GM13977 (cell line): ENCODE results near the gene NTRK3.

ENCODE experiments used
- DNase-seq: peaks from one replicate; pipeline ENCODE4 v3.0.0; 2012; ENCODE audit warnings: low spot score
- in situ Hi-C: fragments of 300-500 bp; cut with MboI; formaldehyde crosslinking; loops from one replicate; pipeline ENCODE4 v1.12.0; 2022; ENCODE audit warnings: low sequenced_read_pairs, low pct_unique_long_range_greater_than_20kb, mixed read lengths, inconsistent platforms; ENCODE audit not compliant: unreplicated experiment
- TF ChIP-seq, protein P1 (sequence below): IDR thresholded peaks from 2 replicates; pipeline ENCODE4 v1.5.1; 2012; ENCODE audit warnings: mild to moderate bottlenecking, control low read depth; ENCODE audit not compliant: insufficient read depth; ENCODE audit errors: extremely low read depth, missing control alignments

The NTRK3 gene

GRCh38 chr15:88022716-88023115 lies 233.8 kb downstream of the NTRK3 start:
- no peak for DNase-seq
- TF ChIP-seq, protein P1, sequence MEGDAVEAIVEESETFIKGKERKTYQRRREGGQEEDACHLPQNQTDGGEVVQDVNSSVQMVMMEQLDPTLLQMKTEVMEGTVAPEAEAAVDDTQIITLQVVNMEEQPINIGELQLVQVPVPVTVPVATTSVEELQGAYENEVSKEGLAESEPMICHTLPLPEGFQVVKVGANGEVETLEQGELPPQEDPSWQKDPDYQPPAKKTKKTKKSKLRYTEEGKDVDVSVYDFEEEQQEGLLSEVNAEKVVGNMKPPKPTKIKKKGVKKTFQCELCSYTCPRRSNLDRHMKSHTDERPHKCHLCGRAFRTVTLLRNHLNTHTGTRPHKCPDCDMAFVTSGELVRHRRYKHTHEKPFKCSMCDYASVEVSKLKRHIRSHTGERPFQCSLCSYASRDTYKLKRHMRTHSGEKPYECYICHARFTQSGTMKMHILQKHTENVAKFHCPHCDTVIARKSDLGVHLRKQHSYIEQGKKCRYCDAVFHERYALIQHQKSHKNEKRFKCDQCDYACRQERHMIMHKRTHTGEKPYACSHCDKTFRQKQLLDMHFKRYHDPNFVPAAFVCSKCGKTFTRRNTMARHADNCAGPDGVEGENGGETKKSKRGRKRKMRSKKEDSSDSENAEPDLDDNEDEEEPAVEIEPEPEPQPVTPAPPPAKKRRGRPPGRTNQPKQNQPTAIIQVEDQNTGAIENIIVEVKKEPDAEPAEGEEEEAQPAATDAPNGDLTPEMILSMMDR: no peak
- in situ Hi-C loops: no loop called here

GRCh38 chr15:88021601-88022000 lies 234.9 kb downstream of the NTRK3 start:
- no peak for DNase-seq
- TF ChIP-seq, protein P1: no peak
- in situ Hi-C loops: no loop called here

GRCh38 chr15:88020806-88021205 lies 235.7 kb downstream of the NTRK3 start:
- TF ChIP-seq, protein P1: no peak
- in situ Hi-C loops: no loop called here
- DNase-seq: no peak

DNA sequence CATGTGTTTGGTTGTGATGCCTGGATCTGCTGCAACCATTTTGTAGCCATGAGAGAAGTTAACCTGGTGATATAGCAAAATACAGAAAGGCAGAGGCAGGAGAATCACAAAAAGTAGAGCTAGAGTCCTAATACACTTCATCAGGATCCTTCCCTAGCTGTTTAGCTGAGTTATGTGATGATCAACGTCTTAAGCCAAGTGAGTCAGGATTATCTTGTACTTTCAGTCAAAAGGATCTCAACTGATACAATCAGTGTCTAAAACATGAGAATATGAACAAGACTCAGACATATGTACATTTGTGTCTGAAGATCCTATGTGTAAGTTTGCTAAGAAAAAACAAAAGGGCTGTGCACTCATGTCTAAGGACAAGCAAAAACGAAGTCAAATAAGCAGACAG lies 236.9 kb downstream of the NTRK3 start:
- TF ChIP-seq, protein P1: no peak
- in situ Hi-C loops: no loop called here
- DNase-seq: no peak

DNA sequence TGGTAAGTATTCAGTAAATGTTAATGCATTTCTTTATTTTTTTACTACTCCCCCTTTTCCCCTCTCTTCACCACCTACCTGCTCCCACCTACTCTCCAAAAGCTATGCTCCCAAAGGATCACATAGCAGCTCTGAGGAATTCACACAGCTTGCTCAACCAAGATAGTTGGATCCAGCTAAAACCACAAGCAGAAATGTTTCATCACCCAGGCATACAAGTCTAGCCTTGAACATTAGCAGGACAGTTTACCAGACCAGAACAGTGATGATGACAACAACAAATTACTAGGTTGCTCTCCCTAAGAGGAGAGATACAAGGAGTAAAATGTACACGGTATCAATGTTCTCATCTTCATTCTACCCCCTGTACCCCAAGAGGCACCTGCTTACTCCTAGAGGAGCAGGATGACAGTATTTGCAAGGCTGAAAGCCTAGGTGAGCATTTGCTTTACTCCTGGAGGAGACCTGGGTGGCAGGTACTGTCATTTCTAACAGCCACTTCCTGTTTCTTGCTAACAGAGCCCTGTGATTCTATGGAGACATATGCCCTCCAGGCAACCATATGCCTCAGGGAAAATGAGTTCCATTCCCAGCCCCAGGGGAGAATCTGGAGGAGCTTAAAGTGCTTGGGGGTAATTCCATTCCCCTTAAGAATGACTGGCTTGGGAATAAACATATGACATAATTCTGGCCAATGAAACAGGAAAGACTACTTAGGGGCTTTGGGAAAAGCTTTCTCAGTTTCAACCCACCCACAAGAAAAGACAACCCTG lies 237.5 kb downstream of the NTRK3 start:
- in situ Hi-C loops: no loop called here
- no peak for DNase-seq
- TF ChIP-seq, protein P1: no peak

DNA sequence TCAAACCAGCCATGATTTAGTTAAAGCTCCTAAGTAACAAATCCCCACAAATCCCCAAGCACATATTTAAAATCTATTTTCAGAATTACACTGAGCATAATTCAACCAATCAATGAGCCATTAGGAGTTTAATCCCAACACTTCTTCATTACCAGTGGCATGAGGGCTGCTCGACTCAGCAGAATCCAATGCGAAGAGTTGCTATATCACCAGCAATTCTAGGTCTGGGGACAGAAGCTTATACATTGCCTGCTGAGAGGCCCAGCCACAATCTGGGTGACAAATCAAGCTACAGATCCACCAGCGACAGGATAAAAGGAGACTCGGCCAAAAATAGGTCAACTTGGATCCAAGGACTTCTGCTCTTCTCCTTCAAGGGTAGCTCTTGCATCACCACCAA lies 238.8 kb downstream of the NTRK3 start:
- DNase-seq: no peak
- in situ Hi-C loops: no loop called here
- TF ChIP-seq, protein P1: no peak

GRCh38 chr15:88016406-88016805 lies 240.1 kb downstream of the NTRK3 start:
- DNase-seq: no peak
- TF ChIP-seq, protein P1: no peak
- in situ Hi-C loops: no loop called here
